Measurements from ENCODE around the gene DMXL1.
"Not testable (repeated sequence)": the region's sequence is repeated elsewhere in the genome, so short reads cannot be mapped to it uniquely, and the experiment has no call there.

DMXL1 gene

DNA sequence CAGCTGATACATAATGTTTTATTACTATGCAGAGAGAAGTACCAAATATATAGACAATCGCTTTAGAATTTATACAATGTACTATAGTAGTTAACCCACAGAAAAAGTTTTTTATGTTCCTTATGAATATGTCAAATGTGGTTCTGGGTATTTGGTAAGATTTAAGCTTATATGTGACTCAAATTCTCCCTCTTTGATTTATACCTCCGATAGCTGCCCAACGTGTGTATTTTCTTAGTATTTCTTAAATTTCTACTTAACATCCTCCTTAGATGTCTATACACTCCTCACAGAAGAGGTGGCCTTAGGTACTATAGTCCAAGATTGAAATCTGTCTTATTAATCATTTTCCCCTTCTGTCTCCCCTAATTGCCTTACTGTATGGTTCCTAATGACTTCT is 146.3 kb downstream of the DMXL1 start:
- peak; percentile 68 for FAIRE-seq

DNA sequence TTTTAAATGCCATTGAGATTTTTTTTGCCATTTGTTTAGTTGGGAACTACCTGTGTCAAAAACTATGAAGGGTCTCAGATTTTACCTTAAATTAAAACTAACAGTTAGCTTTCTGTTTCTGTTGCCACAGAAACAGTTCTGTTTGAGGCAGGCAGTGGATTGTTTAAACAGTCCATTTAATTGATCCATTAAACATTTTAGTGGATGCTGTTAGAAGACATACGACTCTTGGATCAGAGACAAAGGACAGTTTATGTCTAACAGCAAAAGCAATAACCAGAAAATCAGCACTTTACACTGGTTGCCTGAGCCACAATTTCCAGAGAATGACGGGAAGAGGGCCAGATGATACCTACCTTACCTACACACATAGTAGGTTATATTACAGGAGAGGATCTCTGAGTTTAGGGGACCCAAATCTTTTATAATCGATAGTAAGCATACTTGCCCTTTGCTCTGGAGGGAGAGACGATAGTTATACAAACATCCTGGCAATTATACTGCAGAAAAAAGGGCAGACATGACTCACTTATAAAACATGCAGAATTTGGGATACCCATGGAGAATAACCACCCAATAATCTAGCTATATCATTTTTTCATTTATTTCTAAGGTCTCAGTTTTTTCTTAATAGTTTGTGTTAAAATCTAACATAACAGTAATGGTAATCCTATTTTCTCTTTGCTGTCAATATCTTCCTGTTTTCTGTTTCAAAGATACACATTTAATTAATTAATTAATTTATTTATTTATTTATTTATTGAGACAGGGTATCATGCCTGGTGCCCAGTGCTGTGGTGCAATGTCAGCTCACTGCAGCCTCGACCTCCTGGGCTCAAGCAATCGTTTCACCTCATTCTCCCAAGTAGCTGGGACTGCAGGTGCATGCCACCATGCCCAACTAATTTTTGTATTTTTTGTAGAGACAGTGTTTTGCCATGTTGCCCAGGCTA is 148.2 kb downstream of the DMXL1 start:
- peak; percentile 97 for FAIRE-seq

DNA sequence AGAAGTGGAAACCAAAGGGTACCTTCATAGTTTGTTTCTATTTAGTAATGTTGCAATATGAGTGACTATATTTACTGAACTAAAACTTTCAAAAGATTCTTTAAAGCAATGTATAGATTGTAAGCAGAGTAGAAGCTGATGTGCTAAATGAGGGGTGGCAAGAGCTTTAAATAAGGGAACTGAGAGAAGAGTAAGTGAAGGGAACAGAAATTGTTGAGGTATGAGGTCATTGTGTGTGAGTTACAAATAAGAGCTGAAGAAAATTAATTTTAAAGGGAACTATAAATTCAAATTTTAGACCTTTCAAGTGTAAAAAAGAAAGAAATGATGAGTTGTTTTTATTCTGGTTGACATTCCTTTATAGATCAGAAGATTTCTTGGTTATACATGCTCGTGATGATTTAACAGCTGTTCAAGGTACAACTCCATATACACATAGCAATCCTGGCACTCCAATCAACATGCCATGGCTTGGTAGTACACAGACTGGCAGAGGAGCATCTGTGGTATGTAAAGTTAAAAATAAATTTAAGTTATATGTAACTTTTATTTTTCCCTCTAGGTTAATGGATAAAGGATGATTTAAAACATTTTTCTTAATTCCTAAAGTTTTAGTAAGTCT is 149.8 kb downstream of the DMXL1 start:
- FAIRE-seq: no peak

DNA sequence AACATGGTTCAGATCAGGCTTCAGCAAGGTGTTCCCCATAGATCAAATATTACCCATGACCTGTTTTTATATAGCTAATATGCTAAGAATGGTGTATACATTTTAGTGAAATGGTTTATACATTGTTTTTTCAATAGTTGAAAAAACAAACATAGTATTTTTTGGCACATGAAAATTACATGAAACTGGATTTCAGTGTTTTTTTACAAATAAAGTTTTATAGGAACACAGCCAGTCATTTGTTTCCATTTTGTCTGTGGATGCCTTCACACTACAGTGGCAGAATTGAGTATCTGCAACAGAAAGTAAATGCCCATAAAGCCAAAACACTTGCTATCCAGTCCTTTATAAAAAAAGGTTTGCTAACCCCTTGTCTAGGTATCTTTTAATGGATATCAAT is 150.4 kb downstream of the DMXL1 start:
- FAIRE-seq: no peak

DNA sequence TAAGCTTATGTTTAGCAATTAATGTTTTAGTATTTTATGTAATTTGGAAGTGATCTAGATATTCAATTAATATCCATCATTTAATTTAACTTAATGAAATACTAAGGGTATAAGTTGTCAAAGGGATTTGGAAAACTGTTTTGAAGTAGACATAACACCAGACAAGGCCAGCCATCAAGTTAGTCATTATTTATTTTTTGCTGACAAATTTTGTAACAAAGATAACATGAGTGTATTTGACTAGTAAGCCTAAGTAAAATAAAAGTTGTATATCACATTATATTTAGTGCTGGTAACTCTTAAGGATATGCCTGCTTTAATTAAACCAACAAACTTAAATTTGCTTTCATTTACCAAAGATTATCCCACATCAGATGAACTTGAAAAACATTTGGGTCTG is 159.1 kb downstream of the DMXL1 start:
- no peak for FAIRE-seq

DNA sequence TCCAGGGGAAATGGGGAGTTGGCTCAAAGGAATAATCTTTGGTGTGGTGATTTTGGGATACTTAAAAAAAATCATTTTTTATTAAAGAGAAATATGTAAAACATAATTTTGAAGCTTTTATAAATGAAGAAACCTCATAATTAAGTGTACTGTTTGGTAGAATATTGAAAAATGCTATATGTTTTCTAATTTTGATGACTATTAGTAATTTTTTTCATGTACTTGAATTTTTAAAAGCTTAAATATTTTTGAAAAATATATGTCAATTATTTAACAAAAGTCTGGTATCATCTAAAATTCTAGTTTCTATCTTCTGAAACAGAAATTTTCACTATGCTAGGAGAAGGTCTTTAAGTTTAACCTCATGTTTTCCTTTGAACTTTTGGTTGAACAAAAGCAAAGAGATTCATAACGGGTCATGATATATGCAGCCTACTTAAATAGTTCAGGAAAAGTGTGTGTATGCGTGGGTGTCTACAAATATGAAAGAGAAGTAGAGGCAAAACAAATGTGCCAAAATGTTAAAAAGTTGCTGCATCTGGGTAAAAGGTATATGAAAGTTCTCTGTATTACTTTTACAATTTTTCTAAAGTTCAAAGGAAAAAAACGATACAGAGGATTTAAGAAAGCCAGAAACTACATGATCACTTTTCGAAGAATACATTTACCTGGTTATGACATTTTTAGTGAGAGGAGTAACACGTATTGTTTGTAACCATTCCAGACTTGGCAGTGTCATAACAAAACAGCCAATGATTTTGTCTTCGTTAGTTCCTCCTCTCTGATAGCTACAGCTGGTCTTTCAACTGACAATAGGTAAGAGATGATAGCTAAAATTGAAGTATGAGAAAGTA is 167.6 kb downstream of the DMXL1 start:
- FAIRE-seq: no peak

DNA sequence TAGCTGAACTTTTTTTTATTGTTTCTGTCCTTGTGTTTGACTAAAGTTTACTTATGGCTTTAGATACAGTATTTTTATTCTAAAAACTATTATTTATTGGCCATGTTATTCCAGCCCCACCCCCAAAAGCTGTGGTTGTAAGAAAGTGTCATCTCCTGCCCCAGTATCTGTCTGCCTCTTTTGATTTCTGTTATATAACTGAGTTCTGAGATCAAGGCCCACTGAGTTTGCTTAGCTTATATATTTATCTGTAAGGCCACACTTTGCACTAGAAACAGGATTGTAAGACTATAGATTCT is 168.2 kb downstream of the DMXL1 start:
- no peak for FAIRE-seq

DNA sequence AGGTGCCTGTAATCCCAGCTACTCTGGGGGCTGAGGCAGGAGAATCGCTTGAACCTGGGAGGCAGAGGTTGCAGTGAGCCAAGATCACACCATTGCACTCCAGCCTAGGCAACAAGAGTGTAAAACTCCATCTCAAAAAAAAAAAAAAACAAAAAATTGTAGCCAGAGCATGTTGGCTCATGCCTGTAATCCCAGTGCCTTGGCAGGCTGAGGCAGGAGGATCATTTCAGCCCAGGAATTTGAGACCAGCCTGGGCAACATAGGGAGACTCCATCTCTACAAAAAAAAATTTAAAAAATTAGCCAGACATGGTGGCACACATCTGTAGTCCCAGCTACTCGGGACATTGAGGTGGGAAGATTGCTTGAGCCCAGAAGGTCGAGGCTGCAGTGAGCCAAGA is 168.9 kb downstream of the DMXL1 start:
- not testable (repeated sequence) for FAIRE-seq

DNA sequence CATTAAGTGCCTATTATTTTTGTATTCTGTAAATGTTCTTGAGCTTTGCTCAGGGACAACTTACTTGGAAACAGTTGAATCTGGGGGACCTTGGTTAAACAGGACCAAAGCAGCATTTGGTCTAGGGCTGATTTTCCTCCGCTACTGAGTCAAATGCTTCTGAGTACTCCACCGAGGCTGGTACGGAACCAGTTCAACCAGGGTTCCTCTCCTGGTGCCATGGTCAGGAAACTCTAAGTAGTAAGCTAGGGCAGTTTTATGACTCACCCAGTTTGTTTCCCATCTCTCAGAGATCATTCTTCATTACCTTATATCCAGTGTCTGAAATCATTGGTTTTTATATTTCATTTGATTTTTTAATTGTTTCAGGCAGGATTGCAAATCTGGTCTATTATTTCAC is 173.0 kb downstream of the DMXL1 start:
- no peak for FAIRE-seq

DNA sequence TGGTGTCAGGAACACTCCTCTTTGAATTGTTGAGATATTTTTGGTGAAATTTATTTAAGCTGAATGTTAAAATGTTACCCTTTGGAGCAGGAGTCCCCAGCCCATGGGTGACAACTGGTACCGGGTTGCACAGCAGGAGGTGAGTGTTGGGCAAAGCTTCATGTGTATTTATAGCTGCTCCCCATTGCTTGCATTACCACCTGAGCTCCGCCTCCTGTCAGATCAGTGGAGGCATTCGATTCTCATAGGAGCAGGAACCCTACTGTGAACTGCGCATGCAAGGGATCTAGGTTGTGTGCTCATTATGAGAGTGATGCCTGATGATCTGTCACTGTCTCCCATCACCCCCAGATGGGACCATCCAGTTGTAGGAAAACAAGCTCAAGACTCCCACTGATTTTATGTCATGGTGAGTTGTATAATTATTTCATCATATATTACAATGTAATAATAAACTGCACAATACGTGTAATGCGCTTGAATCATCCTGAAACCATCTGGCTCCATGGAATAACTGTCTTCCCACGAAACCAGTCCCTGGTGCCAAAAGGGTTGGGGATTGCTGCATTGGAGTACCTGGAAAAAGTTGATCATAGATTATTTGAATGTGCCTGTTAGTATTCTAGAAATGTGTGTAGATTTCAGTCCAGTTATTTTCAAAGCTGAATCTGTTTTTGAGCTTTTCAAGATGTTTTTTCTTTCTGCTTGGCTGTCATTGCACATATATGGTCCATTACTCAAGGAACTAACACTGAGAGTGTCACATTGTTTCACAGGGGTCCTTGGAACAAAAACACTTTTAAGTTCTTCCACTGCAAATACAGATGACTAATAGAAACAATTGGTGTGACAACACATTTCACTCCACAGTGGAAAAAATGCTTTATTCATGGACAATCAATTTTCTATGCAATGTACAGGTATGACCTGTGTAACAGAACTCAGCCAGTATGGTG is 180.3 kb downstream of the DMXL1 start:
- FAIRE-seq: no peak

DNA sequence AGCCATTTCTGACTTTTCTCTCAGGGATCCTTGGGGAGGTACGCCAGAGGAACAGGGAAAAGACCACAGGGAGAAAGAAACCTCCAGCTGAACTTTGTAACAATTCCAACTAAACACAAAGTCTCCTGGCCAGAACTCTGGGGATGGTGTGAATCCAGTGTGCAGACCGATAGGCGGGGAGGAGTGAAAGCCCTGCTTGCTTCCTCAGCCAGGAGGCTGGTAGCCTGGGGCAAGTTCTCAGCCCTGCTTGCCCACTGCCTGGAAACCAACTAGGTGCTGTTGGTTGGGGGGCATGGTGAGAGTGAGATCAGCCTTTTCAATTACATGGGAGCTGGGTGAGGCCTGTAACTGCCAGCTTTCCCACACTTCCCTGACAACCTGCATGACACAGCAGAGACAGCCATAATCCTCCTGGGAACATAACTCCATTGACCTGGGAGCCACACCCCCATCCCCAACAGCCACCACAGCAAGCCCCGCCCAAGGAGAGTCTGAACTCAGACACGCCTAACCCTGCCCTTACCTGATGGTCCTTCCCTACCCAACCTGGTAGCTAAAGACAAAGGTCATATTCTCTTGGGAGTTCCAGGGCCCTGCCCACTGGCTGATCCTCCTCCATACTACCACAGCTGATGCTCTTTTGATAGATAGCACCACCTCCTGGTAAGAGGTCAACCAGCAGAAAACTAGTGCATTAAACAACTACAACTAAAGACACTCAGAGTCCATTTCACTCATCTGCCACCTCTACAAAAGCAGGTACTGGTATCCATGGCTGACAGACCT is 184.9 kb downstream of the DMXL1 start:
- no peak for FAIRE-seq

DNA sequence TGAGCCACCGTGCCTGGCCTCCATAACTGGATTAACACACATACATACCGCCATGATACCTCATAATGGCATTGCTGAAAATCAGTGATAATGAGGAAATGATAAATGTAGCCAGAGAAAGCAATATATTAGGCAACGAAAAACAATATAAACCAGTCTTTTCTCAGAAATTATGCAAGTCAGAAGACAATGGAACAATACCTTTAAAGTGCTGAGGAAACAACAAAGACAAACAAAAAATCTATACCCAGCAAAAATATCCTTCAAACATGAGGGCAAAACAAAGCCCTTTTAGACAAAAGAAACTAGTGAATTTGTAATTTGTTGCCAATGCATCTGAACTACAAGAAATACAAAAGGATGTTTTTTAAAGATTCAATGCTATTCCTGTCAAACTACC is 186.7 kb downstream of the DMXL1 start:
- no peak for FAIRE-seq

DNA sequence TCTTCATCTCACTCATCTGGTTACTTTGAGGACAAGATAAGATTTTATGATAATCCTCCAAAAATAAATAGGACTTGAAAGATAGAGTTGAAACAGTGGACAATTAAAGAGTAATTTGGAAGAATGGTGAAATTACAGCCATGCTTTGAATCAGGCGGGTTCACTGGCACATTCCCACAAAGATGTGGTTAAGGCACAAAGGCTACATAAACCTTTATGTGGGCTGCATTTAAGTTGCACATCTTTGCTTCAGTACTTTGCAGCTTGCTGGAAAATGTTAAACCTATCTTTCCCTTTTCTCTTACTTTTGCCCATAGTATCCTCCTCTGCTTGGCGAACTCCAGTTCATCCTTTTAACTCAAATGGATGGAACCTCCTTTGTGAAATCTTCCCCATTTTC is 192.8 kb downstream of the DMXL1 start:
- no peak for FAIRE-seq

DNA sequence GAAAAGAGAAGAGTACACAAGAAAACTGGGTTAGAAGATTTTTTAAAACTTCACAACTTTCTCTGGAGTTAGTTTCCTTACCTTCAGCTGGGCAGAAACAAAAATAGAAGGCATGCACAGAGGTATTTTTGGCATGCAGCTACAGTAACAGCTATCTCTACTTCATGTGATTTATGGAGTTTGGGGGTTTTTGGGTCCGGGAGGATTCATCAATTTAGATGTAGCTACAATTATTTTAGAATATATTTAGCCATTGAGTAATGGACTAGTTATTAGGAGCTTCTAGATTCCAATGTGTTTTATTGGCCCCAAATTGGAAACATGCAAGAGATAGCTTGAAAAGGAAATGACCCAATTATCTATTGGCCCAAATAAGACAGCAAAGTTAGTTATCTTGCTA is 193.3 kb downstream of the DMXL1 start:
- no peak for FAIRE-seq

DNA sequence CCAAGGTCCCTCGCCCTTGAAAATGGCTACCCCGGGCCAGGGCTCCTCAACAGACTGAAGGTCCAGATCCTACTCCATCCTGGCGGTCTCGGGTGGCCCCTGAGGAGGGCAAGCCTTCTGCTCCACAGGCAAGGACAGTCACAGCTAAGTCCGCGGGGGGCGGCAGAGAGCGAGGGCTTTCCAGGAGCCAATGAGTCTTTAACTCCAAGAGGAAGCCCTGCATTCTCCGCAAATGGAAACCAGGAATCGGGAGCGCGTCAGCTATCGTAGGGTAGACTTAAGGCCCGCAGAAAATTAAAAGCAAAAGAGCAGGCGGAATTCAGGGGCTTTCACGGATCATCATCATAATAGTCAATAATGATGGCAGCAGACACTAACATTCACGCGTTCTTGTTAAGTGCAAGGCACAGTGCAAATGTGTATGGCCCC is 197.1 kb downstream of the DMXL1 start:
- peak; percentile 89 for FAIRE-seq

DNA sequence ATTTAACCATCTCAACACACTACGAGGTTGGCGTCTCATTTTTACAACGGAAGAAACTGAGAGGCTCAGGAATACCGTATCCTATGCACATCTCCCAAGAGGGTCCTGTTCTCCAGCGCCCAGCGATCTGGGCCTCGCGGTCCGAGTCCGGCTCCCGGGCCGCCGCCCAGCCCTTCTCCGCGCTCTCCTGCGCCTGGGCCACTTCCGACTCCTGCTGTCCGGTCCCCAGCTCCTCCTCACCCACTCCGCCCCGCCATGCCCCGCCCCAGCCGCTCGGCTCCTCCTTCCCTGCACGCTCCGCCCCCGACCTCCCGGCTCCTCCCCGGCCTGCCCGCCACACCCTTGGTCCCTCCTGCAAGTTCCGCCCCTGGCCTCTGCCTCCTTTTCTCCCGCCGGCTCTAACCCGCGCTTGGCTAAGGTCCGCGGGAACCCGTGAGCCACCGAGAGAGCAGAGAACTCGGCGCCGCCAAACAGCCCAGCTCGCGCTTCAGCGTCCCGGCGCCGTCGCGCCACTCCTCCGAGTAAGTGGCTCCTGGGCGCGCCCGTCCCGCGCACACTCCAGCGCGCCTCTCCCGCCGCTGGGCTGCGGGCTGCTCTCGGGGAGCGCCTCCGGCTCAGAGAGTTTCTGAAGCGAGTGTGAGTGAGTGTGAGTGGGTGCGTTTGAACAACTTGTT is 197.6 kb downstream of the DMXL1 start:
- no peak for FAIRE-seq

DNA sequence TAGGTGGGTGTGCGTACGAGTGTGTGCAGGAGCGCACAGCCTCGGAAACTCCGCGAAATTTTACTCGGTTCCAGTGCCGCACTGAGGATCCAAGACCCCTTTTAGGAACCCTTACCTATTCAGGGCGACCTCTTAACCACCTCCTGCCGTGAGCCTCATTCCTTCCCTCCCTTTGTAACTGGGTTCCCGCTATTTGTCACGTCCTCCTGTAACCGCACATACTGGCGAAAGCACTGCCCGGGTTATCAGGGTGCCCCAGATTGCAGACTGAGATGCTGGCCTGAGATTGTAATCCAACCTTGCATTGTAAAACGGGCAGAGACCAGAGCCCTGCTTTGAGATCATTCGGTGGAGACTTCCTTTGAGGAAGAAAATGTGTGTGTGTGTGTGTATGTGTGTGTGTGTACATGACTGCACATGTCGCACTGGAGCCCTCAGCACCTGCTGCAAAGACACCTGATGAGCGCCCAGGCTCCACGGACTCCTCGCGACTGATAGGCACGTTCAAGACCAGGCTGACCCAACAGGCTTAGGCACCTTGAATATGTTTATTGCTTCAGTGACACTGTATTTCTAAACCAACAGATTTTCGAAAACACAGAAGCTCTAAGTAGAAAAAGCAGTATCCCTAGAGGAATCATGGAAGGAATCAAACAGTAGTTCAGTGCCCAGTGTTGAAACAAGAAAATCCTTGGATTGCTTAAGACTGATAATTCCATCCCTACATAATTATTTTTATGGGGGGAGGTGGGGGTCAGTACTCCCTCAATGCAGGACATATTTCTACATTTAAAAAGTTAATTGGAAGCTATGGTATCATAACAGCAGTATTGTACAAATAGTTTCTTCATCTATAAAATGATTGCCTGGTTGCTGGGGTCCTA is 198.4 kb downstream of the DMXL1 start:
- peak; percentile 5 for FAIRE-seq

DNA sequence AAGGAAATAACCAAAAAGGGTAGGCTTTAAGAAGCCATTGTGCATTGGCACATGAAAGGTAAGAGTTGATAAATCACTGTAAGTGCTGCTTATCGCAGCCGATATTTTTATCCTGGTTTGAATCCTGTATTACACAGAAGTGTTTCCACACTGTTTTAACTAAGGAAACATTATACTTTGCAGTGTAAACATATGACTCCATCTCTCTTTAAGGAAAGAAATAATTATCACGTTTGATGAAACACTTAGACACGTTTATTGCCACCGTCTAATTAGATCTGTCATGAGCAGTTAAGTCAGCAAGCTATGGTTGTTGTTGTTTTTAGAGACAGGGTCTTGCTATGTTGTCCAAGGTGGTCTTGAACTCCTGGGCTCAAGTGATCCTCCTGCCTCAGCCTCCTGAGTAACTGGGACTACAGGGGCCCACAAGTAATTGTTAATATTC is 199.3 kb downstream of the DMXL1 start:
- no peak for FAIRE-seq

DNA sequence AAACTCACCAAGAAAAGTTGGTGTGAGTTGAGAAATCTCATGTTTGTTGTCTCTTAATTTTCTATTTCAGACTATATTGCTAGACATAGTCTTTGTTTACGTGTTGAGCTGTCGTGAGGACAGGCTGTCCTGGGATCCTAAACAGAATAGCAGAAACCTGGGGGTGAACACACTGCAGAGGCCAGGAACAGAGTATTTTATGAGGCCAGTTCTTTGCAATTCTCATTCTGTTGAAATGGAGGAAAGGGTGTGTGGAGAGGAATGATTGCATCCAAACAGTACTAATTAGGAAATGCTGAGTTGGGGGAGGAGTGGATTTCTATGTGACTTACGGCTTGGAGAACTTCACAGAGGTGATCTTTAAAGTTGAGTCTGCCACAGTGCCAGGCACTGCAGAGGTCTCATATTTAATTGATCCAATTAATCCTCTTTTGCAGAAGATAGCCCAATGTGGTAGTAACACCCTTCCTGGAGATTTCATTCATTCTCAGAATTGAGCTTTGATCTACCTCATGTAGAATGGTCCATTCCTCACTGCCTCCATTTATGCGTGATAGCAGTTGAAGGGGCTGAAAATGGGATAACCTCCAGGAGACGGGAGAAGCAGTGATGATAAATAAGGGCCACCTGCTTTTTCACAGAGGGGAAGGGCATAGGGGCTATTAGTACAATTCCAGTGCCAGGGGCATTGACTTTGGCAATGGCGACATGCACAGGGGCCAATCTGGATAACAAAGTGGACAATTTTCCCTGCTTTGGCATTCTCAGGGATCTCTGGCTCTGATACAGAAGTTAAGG is 200.3 kb downstream of the DMXL1 start:
- no peak for FAIRE-seq
